Activated T-helper 17 cell treated with anti-CD3 and anti-CD28 coated beads, Interleukin-2, amount 50 U/mL, for 72 hours (primary cell): ENCODE results near the gene LYPD6. TPM values are rescaled to one million over a fixed set of nuclear protein-coding genes. Genes with fewer than 3 reads are reported as not detected.

Source experiments
- ATAC-seq: fragments of 150-1000 bp; cut with Tn5 transposase; replicated peaks from 2 replicates; pipeline ENCODE4 v1.10.0; 2021; ENCODE audit warnings: mild to moderate bottlenecking, moderate library complexity
- H3K27ac Mint-ChIP-seq: one replicate; pipeline ENCODE4 v1.8.0; 2022; ENCODE audit warnings: mixed read lengths
- H3K27me3 Mint-ChIP-seq: one replicate; pipeline ENCODE4 v1.8.0; 2022; ENCODE audit warnings: mixed read lengths
- H3K36me3 Mint-ChIP-seq: one replicate; pipeline ENCODE4 v1.8.0; 2022; ENCODE audit warnings: low read depth, mild to moderate bottlenecking, mixed read lengths
- H3K4me1 Mint-ChIP-seq: one replicate; pipeline ENCODE4 v1.8.0; 2022; ENCODE audit warnings: mixed read lengths
- H3K4me3 Mint-ChIP-seq: one replicate; pipeline ENCODE4 v1.8.0; 2022; ENCODE audit warnings: mild to moderate bottlenecking, mixed read lengths
- H3K9me3 Mint-ChIP-seq: one replicate; pipeline ENCODE4 v1.8.0; 2022; ENCODE audit warnings: mixed read lengths
- total RNA-seq, 2 donors: library from RNA; stranded (reverse); gene quantifications; one replicate each; pipeline ENCODE4 v1.2.3, GENCODE V29; 2022

The LYPD6 gene
- total RNA-seq, 2 donors from 2014 or later: not detected

GRCh38 chr2:149513461-149513860 is 183.1 kb downstream of the LYPD6 start:
- no peaks in the 10 kb centered on the region for H3K36me3 Mint-ChIP-seq
- ATAC-seq: no peak
- no peak overlapping the region for H3K27ac Mint-ChIP-seq
- H3K27me3 Mint-ChIP-seq: peaks cover 17% of the 10 kb centered on the region
- no peaks in the 10 kb centered on the region for H3K4me1 Mint-ChIP-seq
- H3K9me3 Mint-ChIP-seq: no peaks in the 10 kb centered on the region
- no peak overlapping the region for H3K4me3 Mint-ChIP-seq
